ENCODE data around the gene WARS2.
"Not testable (repeated sequence)": the region's sequence is repeated elsewhere in the genome, so short reads cannot be mapped to it uniquely, and the experiment has no call there.

Gene WARS2

GRCh38 chr1:119140177-119141019, at the start of gene WARS2:
Gene WARS2 (minus strand): TSS chr1:119140653. CDS start chr1:119140644, 9 bp downstream.
- peak; percentile 75 for FAIRE-seq
- DNase-seq (ENCODE audit: low spot score) = peak; percentile 96

- no peak for DNase-seq (ENCODE audit: low spot score)
- no peak for FAIRE-seq
Measured at GRCh38 chr1:119188926-119189325, 48.5 kb upstream of the WARS2 start.

GRCh38 chr1:119187416-119187815, 47.0 kb upstream of the WARS2 start:
- no peak for DNase-seq (ENCODE audit: low spot score)
- FAIRE-seq = no peak

GRCh38 chr1:119186471-119186870, 46.0 kb upstream of the WARS2 start:
- DNase-seq (ENCODE audit: low spot score) (peak; percentile 50), FAIRE-seq (peak; percentile 25)

GRCh38 chr1:119184972-119185371, 44.5 kb upstream of the WARS2 start:
- FAIRE-seq = no peak
- no peak for DNase-seq (ENCODE audit: low spot score)

- DNase-seq (ENCODE audit: low spot score) = no peak
- FAIRE-seq = no peak
Measured at GRCh38 chr1:119181218-119181617, 40.8 kb upstream of the WARS2 start.

- no peak for DNase-seq (ENCODE audit: low spot score)
- FAIRE-seq = no peak
Measured at GRCh38 chr1:119179051-119179450, 38.6 kb upstream of the WARS2 start.

- not testable (repeated sequence) for DNase-seq (ENCODE audit: low spot score); FAIRE-seq
Measured at GRCh38 chr1:119172927-119173326, 32.5 kb upstream of the WARS2 start.

GRCh38 chr1:119171381-119172010, 31.0 kb upstream of the WARS2 start:
- not testable (repeated sequence) for DNase-seq (ENCODE audit: low spot score); FAIRE-seq

GRCh38 chr1:119163396-119163795, 22.9 kb upstream of the WARS2 start:
- no peak for FAIRE-seq
- DNase-seq (ENCODE audit: low spot score) = no peak

GRCh38 chr1:119160866-119161265, 20.4 kb upstream of the WARS2 start:
- no peak for FAIRE-seq
- no peak for DNase-seq (ENCODE audit: low spot score)

GRCh38 chr1:119160409-119160808, 20.0 kb upstream of the WARS2 start:
- no peak for DNase-seq (ENCODE audit: low spot score)
- no peak for FAIRE-seq

GRCh38 chr1:119159966-119160365, 19.5 kb upstream of the WARS2 start:
- DNase-seq (ENCODE audit: low spot score) = no peak
- FAIRE-seq = no peak

- DNase-seq (ENCODE audit: low spot score) = no peak
- no peak for FAIRE-seq
Measured at GRCh38 chr1:119159111-119159510, 18.7 kb upstream of the WARS2 start.

GRCh38 chr1:119156761-119157160, 16.3 kb upstream of the WARS2 start:
- DNase-seq (ENCODE audit: low spot score); FAIRE-seq: not testable (repeated sequence)

GRCh38 chr1:119155069-119155468, 14.6 kb upstream of the WARS2 start:
- not testable (repeated sequence) for FAIRE-seq; DNase-seq (ENCODE audit: low spot score)

GRCh38 chr1:119150150-119150549, 9.7 kb upstream of the WARS2 start:
- FAIRE-seq (no peak), DNase-seq (ENCODE audit: low spot score) (no peak)

- FAIRE-seq (no peak), DNase-seq (ENCODE audit: low spot score) (no peak)
Measured at GRCh38 chr1:119147661-119148090, 7.2 kb upstream of the WARS2 start.

GRCh38 chr1:119146466-119146865, 6.0 kb upstream of the WARS2 start:
- DNase-seq (ENCODE audit: low spot score) = no peak
- no peak for FAIRE-seq

- DNase-seq (ENCODE audit: low spot score) = no peak
- no peak for FAIRE-seq
Measured at GRCh38 chr1:119144813-119145212, 4.4 kb upstream of the WARS2 start.

GRCh38 chr1:119143706-119144105, 3.3 kb upstream of the WARS2 start:
- no peak for DNase-seq (ENCODE audit: low spot score)

GRCh38 chr1:119141660-119142059, 1.2 kb upstream of the WARS2 start:
- FAIRE-seq (no peak), DNase-seq (ENCODE audit: low spot score) (no peak)

More at GRCh38 chr1:119143706-119144105, 3.3 kb upstream of the WARS2 start:
- FAIRE-seq = no peak

- FAIRE-seq (no peak), DNase-seq (ENCODE audit: low spot score) (no peak)
Measured at GRCh38 chr1:119141020-119141424, 569 bp upstream of the WARS2 start.
